CD4-positive, alpha-beta T cell treated with Interleukin-4 for 1 hour (primary cell): ENCODE results near the gene LEKR1.
A peak's percentile ranks its signal among the peaks of the same experiment; 100 is the strongest.
"Not testable (repeated sequence)": the region's sequence is repeated elsewhere in the genome, so short reads cannot be mapped to it uniquely, and the experiment has no call there.

Source experiments
- DNase-seq, 2 donors: peaks; one replicate each; pipeline ENCODE4 v3.0.0-alpha.2; 2020 to 2022

Gene LEKR1

DNA sequence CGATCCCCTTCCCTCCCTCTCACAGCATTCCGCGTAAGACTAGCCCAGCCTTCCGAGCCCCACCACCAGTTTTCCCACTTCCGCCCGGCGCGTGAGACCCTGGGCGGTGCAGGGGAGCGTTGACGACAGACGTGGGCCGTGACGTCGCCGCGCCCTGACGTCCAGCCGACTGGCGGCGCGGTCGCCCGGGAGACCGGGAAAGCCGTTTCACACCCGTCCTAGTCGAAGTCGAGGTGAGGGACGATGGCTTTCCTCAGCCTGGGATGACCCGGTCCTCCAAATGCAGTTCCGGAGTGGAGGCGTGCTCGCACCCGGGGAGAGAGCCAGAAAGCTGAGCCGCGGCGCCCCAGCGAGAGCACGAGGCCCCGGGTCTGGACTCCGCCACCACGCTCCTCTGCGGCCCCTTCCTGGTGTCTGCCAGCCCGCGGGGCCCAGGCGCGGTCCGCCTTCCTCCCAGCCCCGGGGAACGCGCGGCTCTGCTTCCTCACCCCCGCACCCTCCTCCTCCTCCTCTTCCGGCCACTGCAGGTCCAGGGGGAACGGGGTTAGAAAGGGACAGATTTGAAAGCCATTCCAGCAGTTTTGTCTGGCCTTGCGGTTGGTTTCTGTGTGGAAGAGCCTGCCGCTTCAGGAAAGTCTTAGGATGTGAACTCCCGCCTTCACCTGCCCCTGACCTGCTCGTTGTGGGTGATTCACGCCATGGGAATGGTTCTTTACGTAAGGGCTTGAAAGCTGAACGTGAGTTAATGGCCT lies at the start of gene LEKR1:
Gene LEKR1, plus strand, starts transcription at position 210 of the 752 bp plus-strand sequence. CDS start 2,977 bp downstream, outside the sequence.
- DNase-seq, result peak; percentile 66 to 79

DNA sequence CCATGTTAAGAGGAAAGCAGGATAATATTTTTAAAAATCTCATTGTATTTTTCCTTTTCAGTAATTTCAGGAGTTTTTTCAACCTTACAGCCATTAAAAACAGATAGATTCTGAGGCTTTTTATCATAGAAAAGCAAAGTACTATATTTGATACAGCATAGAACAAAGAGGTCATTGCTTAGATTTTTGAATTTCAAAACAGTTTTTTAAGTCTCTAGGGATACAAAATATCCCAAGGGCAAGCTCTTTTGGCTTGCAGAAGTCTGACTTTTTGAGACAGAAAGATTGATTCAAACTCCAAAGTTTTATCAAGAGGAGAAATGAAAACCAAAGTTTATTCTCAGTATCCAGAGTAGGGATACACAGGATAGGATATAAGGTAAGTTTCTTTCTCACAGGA lies 49.3 kb upstream of the LEKR1 start:
- no peak for DNase-seq

DNA sequence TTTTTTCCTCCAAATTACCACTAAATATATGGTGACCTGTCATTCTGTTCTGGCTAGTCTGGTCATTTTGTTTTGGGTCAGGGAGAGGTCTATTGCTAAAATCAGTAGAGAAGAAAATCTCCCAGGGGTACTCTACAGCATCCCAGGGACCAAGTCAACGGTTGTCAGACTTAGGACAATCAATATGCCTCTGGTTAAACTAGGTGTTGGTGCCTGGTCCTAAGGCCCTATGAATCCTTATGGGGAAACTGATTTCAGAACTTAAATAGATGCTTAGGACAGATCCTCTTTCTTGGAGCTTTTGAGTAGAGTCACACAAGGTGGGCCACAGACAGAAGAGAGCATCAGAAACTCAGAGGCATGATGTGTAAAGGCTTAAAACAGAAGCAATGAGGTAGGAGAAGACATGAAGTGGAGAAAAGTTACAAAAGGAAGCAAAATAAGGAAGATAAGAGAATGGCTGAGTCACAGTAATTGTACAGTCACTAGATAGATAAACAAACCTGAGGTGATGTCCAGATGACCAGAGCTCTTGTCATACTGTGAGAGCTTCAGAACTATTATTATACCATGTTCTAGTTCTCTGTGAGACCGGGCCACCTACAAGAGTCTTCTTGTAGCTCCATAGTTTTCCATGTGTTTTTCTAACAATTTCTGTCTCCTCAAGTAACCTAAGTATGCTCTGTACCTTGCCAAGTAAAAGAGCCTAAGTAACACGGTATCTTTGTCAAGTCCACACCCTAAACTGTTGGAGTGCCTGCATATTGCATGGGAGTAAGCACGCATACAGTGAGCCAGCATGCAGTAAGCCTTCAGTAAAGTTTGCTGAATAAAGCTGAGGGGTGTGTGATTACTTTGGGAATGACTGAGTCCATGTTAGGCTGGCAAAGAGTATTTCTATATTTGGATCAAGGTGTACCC lies 44.6 kb upstream of the LEKR1 start:
- DNase-seq, result no peak

GRCh38 chr3:156782319-156782718 lies 43.8 kb upstream of the LEKR1 start:
- DNase-seq, result no peak

- no peak for DNase-seq
These were observed 43.2 kb upstream of the LEKR1 start for GRCh38 chr3:156782921-156783320.

DNA sequence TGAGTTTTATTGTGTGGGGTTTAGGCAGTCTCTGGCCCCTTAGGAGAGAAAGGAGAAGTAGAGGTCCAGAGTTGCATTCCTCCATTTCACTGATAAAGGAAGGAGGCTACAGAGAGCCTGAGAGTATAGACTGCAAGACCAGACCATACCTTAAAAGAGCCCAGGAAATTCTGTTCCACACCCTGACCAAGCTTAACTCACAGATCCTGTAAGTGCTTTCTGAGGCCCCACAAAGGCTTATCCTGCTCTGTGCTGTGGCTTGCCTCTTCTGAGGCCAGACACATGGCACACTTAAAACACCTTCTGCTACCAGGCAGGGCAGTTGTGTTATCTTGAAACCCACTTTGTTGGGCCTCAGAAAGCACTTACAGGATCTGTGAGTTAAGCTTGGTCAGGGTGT lies 39.2 kb upstream of the LEKR1 start:
- DNase-seq, result no peak

DNA sequence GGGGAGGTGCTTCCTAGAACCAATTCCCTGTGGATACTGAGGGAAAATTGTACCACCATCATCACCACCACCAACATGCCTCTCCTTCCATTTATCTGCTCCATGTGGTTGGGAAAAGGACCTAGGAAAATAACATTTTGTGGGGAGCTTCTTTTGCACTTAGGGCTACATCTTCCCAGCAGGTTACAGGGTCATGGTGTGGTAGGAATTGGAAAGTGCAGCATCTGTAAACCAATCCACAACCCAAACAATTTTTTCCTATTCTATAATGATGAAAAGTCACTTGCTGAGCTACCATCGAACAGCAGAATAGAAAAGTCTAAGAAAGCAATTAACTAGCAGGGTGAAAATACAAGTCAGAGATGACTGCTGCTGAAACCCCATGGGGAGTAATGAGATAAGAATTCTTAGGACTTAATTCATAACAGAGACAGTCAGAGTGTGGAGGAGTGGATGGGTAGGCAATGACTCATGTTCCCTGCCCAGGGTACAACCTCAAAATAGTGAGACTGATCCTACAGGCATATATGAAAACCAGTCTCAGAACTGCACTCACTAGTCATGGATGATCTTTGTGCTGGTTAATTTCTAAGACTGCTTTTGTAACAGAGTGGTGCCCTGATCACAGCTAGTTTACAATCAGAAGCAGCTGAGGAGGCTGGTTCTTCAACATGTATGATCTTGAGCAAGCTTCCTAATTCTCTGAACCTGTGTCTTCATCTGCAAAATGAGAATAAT lies 38.1 kb upstream of the LEKR1 start:
- DNase-seq, result no peak

DNA sequence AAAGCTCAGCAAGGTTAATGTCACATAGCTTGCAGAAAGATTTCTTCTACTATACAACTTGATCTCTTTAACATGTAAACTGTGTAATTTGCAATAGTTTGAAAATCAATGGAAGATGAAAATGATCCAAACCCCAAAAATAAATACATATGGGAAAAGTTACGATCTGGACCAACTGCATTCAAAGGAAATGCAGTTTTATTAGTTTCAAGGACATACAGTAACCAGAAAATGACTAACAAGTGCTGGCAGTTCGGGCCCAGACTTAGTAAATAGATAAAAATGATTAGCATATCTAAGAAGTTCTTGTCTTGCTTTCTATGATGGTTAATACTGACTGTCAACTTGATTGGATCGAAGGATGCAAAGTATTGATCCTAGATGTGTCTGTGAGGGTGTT lies 37.3 kb upstream of the LEKR1 start:
- DNase-seq, result no peak

- no peak for DNase-seq
These were observed 36.0 kb upstream of the LEKR1 start for GRCh38 chr3:156790156-156790555.

DNA sequence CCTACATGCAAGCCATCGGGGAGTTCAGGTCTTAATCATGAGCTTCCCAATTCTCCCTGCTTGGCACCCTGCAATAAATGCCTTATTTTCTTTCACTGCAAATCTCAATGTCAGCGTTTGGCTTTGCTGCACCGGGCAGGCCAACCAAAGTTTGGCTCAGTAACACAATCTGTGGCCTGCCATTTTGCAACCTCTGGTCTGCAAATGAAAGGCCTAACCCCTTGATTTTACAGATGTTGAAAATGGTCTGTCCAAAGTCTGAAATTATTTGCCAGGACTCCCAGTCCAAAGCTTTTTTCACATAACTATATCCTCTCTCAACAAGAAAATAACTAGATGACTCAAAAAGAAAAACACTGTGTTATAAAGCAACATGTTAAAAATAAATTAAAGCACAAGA lies 34.0 kb upstream of the LEKR1 start:
- DNase-seq, result no peak

DNA sequence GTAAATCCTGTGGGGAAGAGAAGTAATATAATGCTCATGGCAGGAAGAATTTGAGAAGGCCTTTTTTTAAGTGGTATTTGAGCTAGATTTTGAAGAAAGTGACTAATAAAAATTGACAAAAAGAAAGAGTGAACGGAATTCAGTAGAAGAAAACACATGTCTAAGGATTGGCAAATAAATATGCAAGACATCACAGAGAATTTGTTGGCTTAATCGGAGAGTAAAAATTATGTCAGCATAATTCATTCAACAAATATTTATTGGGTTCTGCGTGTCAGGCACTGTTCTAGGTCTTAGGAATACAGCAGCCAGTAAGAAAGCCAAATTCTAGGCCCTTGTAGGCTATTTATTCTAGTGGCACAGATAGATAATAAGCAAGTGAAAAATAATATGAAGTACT lies 33.6 kb upstream of the LEKR1 start:
- no peak for DNase-seq

GRCh38 chr3:156792945-156793344 lies 33.2 kb upstream of the LEKR1 start:
- peak in 1 of 2 donors; percentile 11 for DNase-seq

- no peak for DNase-seq
These were observed 32.8 kb upstream of the LEKR1 start for GRCh38 chr3:156793400-156793799.

- no peak for DNase-seq
These were observed 32.3 kb upstream of the LEKR1 start for GRCh38 chr3:156793851-156794250.

- DNase-seq, result no peak
These were observed 30.2 kb upstream of the LEKR1 start for GRCh38 chr3:156795890-156796481.

- no peak for DNase-seq
These were observed 28.8 kb upstream of the LEKR1 start for GRCh38 chr3:156797368-156797767.

GRCh38 chr3:156800287-156800686 lies 25.9 kb upstream of the LEKR1 start:
- DNase-seq, result not testable (repeated sequence)

- DNase-seq, result no peak
These were observed 24.4 kb upstream of the LEKR1 start for GRCh38 chr3:156801746-156802145.

DNA sequence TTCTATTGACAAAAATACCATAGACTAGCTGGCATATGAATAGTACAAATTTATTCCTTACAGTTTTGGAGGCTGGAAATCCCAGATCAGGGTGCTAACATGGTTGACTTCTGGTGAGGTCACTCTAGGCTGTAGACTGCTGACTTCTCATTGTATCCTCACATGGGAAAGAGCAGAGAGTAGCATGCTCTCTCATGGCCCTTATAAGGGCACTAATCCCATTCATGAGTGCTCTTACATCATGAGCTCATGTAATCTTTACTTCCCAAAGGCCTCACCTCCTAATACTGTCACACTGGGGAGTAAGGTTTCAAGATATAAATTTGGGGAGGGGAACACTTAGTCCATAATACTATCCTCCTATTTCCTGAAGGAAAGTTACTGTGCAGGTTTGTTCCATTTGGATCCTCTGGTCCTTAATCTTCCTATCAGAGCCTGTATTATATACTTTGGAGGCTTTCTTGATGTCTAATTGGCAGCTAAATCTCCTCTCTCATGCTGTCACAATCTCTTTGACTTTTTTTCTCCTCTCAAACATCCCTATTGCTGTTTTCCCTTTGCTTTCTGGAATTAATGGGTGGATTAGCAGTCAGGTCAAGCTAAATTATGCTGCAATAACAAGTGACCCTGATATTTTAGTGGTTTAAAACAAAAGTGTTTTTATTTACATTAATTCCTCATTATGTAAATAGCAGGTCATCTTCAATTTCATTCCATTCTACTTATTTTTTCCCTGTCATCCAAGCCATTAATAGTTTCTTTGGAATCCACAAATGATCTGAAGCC lies 23.1 kb upstream of the LEKR1 start:
- DNase-seq, result no peak

GRCh38 chr3:156803952-156804741 lies 22.0 kb upstream of the LEKR1 start:
- DNase-seq, result no peak

- no peak for DNase-seq
These were observed 19.5 kb upstream of the LEKR1 start for GRCh38 chr3:156806698-156807097.
